ENCODE measurements around the gene F5.
"Not testable (repeated sequence)": the region's sequence is repeated elsewhere in the genome, so short reads cannot be mapped to it uniquely, and the experiment has no call there.

The F5 gene

DNA sequence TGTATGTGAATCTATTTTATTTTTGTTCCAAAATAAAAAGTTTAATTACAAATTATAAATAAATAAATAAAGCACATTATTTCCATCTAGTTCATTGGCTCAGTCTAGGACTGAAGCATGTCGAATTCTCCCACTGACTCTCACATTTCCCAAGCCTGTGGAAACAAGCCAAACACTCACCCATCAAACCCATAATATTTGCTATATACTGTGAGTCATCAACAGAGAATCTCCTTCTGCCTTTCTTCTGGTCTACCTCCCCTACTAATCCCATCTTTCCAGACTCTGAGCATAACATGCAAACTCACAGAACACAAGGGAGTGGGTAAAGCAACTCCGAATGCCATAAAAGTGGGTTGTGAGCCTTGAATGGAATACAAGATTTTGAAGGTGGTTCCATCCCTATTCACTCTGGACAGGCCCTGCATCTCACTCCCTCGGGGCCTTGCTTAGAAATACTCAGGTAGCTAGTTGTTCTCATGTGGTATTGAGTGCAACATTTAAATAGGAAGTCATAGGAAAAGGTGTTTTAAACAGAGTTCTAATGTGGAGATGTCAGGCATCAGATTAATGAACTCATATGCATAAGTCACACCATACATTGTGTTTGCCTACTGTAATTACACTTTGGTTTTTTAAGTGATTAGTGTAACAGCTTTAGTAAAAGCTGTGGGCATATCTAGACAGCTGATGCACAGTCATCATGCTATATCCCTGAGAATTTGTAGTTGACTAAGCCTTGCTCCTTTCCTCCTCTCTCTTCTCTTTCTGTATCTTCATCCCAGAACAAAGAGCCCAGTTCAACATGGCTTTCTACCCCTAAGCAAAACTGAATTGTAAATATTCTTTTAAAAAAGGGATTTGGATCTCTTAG lies 47.0 kb downstream of the F5 start:
- peak; percentile 88 for DNase-seq (ENCODE audit: low read depth)

DNA sequence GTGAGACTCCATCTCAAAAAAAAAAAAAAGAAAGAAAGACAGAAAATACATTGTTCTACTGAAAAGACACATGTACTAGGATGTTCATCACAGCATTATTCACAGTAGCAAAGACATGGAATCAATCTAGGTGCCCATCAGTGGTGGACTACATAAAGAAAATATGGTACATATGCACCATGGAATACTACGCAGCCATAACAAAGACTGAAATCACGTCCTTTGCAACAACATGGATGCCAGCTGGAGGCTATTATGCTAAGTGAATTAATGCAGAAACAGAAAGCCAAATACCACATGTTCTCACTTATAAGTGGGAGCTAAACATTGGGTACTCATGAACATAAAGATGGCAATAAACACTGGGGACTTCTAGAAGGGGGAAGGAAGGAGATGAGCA lies 51.6 kb downstream of the F5 start:
- DNase-seq (ENCODE audit: low read depth) = no peak

DNA sequence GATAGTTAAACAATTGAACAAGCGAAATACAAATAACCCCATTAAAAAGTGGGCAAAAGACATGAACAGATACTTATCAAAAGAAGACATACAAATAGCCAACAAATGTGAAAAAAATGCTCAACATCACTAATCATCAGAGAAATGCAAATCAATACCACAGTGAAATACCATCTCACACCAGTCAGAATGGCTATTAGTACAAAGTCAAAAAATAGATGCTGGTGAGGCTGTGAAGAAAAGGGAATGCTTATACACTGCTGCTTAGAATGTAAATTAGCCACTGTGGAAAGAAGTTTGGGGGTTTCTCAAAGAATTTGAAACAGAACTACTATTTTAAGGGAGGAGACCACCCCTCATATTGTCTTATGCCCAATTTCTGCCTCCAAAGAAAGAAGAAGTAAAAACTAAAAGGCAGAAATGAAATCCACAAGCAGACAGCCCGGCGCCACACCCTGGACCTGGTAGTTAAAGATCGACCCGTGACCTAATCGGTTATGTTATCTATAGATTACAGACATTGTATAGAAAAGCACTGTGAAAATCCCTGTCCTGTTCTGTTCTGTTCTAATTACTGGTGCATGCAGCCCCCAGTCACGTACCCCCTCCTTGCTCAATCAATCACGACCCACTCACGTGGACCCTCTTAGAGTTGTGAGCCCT lies 52.6 kb downstream of the F5 start:
- DNase-seq (ENCODE audit: low read depth) = not testable (repeated sequence)

DNA sequence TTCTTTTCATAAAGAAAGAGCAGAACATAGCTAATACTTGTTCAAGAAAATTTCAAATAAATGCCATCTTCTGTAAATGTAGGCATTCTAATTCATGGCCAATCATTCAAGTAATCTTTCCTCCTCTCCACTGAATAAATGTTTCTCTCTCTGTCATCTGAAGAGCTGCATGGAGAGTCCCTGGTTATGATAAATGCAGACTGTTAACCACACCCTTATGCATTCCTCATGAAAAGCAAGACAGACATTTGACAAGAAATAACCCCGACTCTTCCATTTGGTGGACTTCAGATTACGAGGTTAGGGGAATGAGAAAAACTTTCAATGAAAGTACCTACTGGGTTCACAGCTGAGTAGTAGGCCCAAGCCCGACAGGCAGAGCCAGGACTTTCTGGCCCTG lies 55.8 kb downstream of the F5 start:
- no peak for DNase-seq (ENCODE audit: low read depth)

DNA sequence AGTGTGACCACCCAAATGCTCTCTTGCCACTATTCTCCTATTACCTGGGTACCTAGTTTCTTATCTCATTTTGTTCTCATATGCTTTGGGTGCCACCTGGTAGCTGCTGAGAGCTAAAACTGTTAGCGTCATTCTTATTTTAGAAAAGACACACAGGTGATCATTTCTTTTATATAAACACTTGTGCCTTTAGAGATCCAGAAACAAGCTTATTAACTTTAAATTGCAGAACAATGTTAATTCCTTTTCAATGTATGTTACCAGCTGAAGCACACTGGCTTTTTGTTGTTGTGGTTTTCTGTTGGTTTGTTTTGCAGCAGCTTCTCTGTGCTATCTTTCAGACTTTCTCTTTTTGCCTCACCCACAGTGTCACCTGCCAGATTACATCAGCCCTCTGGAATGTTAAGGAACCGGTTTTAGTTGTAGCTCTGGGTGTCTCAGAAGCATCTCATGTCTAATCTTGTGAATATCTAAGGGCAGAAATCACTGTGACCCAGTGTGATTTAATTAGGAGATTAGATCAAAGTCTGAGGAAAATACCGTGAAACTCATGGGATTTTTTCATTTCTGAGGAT lies 57.1 kb downstream of the F5 start:
- no peak for DNase-seq (ENCODE audit: low read depth)

DNA sequence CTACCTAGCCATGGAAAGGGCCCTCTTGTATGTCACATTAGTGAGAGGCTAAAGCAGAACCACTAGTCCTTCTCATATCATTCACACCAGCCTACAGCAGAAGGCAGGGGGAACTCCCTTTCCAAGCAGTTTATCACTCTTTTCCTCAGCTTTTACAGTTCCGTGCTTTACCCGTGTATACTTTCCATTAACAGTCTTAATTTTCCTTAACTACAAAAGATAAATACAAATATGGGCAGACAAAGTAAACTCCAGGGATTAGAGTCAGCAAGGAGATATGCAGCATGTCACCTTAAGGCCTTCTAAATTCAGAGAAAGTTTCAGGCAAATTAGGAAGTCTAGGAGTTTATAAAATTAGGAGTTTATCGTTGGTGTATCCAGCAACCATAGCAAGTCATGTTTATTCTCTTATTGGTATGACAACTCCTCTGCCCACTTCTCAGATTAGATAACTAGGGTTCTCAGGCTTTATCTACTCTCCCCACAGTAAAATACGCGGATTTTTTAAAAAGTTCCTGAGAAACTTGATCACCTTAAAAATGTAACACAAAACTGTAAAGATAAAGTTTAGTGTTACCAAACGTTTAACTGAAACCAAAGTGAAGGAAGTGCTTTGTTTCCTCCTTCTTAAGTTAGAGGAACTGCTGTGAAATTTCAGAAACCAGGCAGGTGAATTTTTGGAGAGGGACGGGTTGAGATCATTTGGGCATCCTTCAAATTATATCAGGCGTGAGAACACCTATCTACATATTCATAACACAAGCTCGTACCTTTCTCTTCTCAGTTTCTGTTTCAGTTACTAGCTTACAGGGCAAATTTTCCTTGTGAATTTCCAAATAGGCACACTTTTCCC lies 57.8 kb downstream of the F5 start:
- DNase-seq (ENCODE audit: low read depth) = no peak

DNA sequence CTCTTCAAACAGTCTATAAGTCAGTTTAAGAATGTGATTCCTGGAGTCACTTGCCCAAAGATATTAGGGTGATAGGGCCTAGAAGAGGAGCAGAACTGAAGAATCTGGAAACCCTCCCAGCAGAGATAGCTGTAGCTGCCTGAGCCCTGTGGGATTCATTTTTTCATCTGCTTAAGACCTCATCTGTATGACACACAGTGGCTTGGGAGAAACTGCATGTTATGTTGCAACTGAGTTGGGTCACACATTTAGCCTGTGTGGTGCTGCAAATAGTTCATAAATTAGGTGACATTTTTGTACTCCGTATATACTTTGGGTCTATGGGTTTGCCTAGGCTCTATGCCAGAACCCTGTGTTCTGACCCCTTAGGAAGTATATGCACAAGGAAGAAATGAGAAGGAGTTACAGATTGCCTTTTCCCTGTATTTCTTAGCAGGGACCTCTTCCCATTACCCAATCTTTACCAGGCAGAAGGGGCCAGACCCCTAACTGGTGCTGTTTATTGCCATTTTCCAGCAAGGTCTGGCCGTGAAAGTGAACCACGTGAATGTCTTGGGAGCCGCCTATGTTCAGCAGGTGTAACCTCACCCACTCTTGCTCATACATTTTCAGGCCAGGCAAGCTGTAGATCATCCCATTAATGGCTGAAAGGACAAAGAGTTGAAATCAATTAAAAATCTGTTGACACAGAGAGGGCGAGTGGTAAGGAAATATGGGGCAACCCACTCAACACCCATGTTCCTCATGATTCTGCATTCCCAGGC lies 58.6 kb downstream of the F5 start:
- DNase-seq (ENCODE audit: low read depth) = no peak

DNA sequence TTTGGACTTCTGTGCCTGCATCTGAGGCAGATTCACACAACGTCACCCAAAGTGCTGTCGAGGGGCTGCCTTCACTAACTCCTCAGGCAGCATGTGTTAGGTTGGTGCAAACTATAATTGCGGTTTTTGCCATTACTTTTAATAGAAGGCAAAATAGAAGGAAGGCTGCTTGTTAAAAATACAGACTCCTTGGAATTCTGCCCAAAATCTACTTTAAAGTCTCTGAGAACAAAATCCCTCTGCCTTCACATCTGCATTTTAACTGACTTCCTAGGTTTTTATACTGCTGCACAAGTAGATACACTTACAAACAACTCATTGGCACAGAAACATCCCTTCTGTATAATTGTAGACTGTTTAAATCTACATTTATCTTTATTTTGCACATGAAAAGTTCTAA lies 59.3 kb downstream of the F5 start:
- DNase-seq (ENCODE audit: low read depth) = no peak

DNA sequence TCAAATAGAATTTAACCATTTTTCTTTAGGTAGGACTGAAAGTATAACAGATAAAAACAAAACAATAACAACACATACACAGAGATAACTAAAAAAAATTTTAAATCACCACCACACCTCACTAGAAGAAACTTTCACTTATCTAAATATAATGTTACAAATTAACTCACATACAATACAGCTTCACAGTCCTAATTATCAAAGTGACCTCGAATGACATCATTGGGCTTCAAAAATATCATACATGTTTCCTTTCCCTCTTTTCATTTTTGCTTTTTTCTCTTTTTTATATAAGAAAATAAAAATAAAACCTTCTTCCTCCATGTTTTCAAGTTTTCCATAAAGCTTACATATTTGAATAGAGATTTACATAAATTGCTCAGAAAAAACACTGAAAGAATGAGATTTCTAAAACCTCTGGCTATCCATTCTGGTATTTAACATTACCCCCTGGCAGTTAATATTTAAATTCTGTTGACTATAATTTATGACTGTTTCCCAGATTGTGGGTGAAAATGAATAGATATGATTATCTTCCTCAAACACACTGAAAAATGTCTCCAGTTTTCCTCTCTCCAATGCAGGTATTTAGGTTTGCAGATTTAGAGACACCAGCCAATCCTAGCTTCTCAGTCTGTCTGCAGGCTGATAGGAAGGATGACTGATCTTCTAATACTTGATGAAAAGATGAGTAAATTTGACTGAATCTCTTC lies 60.0 kb downstream of the F5 start:
- no peak for DNase-seq (ENCODE audit: low read depth)

DNA sequence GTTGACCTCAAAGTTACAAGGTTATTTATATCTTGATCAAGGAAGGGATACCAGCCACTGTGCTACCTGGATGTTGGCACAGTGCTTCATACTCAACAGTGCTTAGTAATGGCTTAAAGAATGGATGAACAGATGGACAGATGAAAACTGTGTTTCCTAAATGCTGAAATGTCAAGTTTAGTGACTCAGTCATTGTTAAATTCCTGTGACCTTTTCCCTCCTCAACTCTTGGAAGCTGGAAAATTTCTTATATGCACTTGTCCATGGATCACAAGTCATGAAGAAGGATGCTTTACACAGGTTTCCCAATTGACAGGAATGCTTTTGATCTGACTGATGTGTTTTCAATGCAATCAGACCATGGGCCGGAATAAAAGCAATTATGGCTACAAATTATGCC lies 60.9 kb downstream of the F5 start:
- DNase-seq (ENCODE audit: low read depth) = no peak

DNA sequence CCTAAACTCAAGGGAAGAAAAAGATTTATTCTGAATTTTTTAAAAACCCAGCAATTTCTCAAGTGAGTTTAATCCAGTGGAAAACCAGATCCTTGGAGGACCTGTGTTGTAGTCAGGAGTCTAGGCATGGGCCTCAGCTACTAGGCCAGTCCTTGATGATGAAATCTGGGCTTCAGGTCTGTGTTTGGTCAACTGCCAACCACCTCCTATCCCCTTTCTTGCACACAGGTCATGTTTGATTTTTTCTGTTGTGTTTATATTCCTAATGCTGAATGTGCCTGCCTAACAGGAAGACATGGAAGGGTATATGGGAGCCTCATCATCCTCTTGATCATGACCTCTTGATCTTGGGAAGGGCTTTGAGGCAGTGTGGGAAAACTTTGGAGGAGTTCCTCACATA lies 62.4 kb downstream of the F5 start:
- no peak for DNase-seq (ENCODE audit: low read depth)

DNA sequence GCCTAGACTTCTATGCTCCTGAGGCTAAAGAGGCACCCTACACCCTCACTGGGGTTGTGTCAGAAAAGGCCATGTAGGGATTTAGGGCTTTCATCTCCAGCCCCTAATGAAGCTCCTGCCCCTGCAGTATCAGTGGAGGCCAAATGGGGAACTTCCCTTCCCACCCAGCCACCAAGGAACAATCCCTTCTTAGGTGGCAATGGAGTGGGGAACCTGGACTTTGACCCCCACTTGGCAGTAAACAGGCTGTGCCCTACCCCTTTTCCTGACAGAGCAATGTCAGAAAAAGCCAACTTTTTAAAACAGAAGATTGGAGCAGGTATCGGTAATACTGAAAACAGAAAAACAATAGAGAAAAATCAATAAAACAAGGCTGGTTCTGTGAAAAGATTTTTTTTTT lies 65.1 kb downstream of the F5 start:
- no peak for DNase-seq (ENCODE audit: low read depth)

DNA sequence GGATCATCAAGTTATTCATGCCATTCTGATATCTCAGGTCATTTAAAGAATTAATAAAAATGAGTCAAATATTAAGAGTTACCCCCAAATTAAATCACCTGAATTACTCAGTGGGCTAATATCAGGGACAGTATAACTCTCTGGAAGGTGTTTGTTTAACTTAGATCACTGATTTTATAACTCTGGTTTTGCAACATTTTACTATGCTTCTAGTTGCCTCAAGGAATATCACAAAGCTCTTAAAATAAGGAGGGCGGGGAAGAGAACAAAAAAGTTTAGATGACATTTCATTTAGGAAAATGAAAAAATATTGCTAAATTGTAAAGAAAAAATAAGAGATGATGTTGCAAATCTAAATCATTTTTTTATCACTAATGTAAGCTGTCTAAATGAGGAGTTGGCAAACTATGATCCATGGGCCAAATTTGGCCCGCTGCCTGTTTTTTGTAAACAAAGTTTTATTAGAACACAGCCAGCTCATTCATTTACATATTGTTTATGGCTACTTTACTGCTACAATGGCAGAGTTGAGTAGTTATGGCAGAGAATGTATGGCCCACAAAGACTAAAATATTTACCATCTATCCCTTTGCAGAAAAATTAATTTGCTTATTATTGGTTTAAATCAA lies 68.6 kb downstream of the F5 start:
- no peak for DNase-seq (ENCODE audit: low read depth)

DNA sequence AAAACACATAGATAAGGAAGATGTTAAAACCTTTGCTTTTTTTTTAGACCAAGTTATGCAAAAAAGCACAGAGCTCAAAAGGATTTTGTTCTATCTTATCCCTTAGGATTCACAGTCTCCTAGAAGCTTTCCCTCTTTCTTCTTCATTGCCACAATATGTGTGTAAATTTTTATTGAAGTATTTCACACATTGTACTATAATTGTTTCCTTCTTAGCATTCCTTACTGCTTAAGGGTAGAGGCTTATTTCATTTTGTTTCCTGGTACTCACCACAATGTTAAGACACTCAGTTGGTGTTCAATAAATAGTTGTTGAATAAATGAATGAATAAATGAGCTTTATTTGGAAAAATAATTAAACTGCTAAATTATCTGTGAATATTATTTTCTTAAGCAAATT lies 70.6 kb downstream of the F5 start:
- DNase-seq (ENCODE audit: low read depth) = no peak

DNA sequence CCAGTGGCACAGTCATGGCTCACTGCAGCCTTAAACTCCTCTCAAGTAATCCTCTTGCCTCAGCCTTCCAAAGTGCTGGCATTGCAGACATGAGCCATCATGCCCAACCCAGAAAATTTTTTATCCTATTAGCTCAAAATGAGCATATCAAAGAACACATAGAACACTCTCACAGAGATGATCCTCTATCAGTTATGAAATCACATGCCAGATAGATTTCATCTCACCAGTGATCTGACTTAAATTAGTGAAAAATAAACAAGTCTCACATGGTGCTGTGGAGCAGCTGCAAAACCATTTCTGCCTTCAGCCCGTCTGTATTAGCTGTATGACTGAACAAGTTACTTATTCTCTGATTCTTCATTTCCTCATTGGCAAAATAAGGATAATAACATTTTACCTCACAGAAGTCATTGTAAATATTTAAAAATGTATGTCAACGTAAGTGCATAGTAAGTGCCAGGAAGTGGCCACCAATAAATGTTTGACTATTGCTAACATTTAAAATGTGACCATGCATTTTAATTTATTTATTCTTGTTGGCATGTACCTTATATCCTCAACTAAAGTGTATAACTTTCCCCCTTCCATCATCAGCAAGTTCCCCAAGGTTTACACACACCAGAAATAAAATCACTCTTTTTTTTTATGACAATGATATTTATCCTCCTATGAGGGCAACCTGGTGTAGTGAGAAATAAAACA lies 71.6 kb downstream of the F5 start:
- no peak for DNase-seq (ENCODE audit: low read depth)

DNA sequence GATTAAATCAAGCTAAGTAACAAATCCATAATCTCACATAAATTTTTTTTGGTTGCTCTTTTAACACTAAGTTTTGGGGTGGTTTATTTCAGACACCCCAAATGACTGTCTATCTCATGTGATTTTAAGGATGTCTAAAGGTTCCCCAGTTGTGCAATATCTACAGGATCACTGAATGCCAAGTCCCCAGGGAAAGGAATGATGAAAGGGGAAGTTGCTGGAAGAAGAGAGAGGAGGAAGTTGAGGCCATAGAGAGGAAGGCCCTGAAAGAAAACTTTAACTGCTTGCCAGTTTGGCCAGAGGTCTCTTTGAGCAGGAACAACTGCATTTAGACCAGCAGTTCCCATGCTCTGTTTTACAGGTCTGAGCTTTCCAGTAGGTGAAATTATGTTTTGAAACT lies 73.1 kb downstream of the F5 start:
- no peak for DNase-seq (ENCODE audit: low read depth)

DNA sequence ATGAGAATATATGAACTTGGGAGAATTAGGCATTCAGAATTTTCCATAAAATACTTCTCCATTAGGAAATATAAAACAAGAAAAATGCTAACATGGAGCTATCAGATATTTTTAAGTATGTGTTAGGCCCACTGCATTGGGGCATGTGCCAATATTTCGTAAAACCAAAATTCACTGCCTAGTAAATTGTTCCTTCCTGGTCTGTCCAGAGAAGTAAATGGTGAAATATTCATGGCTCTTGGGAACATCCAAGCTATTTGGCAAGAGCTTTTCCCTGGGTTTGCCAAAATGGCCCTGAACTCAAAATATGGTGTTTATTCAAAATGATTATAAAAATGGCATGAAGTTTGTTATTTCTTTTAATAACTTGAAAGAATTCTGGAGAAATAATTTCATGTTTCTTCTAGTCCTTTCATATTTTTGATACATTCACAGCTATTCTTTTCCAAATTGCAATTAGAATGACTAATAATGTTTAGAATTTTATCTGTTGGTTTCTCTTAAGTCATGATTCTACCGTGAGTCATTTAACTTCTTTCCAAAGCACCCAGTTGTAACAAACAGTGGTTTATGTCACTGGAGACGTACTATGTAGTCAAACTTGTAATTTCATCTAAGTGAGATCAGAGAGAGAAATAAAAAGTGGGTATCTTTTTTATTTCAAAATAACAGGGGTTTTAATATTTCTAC lies 74.8 kb downstream of the F5 start:
- DNase-seq (ENCODE audit: low read depth) = peak; percentile 75

DNA sequence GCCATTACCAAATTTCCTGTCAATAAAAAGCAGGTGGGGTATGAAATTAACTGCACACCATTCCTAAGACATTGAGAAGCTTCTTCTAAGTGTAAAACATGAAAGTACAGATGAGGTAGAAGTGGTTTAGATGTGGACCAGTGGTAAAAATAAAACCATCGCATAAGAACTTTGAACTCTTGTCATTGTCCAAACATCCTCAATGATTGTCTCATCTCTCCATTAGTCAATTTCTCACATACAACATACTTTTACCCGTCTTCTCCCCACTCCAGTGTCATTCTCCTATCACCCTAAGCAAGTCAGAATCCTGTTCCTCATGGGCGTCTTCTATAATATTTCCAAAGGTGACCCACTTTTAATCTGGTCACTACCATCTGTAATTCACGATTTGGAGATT lies 76.2 kb downstream of the F5 start:
- no peak for DNase-seq (ENCODE audit: low read depth)

DNA sequence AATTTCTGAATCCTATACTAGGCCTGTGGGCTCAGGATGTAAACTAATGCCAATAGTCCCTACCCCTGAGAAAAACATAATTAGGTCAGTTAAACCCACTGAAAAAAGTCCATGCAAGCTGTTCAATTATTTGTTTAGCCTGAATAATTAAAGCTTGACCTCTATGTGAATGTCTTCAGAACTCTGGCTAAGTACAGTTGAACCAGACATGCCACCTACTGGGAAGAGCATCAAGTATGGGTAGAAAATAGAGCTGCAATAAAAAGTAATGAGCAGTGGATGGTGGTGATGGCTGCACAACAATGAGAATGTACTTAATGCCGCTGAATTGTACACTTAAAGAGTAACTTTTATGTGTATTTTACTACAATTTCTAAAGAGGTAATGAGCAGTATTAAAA lies 76.9 kb downstream of the F5 start:
- no peak for DNase-seq (ENCODE audit: low read depth)
